Stimulated activated naive CD4-positive, alpha-beta T cell (primary cell): ENCODE data around the gene PHF21A.
"Not testable (repeated sequence)": the region's sequence is repeated elsewhere in the genome, so short reads cannot be mapped to it uniquely, and the experiment has no call there.

ENCODE experiments used
- DNase-seq, 6 experiments: peaks; one replicate each; lab custom pipeline; 2025; lab: John Stamatoyannopoulos, UW

Gene PHF21A

GRCh38 chr11:45902452-45903380 is 218.5 kb downstream of the PHF21A start:
- DNase-seq, result no peak

DNA sequence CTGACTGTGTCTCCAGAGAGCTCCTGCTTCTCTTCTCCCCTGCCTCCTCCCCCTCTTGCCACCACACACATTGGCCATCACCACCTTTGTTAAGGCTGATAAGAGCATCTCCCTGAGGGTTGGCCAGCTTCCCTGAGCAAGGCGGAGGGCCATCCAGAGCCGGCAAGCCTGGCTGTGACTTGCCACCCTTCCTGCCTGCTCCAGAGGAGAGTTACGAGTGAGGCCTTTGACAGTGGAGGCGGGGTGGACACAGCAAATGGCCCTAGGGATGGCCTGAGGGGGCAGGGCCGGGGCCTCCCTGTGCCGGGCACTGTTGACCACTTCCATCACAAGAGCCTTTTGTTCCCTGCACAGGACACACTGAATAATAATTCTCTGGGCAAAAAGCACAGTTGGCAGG is 219.6 kb downstream of the PHF21A start:
- no peak for DNase-seq

- no peak for DNase-seq
Measured at GRCh38 chr11:45900916-45901617, 220.2 kb downstream of the PHF21A start.

- not testable (repeated sequence) for DNase-seq
Measured at GRCh38 chr11:45900175-45900800, 221.0 kb downstream of the PHF21A start.

GRCh38 chr11:45899448-45900174 is 221.6 kb downstream of the PHF21A start:
- peak in 5 of 6 experiments; percentile 21 to 44 (median 27) for DNase-seq

DNA sequence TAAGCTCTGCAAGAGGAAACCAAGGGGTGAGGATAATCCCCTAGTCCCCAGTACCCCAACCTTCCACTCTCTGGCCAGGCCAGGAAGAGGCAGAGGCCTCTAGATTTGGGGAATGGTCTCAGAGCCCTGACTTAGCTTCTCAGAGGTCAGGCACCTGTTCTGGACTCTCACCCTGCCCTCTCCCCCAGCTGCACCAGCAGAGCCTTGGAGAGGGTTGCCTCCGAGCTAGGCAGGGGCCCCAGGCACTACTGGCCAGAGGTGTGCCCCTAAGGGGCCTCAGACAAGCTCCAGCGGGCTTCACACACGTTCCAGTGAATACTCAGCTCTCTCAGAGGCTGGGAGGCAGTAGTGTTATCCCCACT is 222.2 kb downstream of the PHF21A start:
- no peak for DNase-seq

- DNase-seq, result no peak
Measured at GRCh38 chr11:45897556-45897955, 223.7 kb downstream of the PHF21A start.

- DNase-seq, result no peak
Measured at GRCh38 chr11:45896422-45896984, 224.8 kb downstream of the PHF21A start.

GRCh38 chr11:45895553-45896259 is 225.5 kb downstream of the PHF21A start:
- DNase-seq, result no peak

GRCh38 chr11:45894555-45895247 is 226.6 kb downstream of the PHF21A start:
- DNase-seq, result no peak

DNA sequence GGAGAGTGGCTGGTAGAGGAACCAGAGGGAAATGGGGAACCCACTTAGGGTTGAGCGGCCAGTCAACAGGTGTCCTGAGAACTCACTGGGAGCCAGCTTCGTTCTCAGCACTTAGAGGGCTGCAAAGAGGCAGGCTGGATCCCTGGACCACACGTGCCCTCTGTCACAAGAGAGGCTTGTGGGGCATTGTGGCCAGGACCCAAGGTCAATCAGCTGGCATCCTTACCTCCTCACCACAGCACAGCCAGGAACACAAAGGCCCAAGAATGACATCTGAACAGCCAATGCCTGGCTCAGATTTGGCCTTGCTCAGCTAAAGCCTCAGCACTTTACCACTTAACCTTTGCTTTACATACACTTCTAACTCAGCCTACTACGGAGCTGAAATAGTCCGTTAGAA is 228.4 kb downstream of the PHF21A start:
- no peak for DNase-seq

GRCh38 chr11:45890886-45891550 is 230.2 kb downstream of the PHF21A start:
- no peak for DNase-seq

DNA sequence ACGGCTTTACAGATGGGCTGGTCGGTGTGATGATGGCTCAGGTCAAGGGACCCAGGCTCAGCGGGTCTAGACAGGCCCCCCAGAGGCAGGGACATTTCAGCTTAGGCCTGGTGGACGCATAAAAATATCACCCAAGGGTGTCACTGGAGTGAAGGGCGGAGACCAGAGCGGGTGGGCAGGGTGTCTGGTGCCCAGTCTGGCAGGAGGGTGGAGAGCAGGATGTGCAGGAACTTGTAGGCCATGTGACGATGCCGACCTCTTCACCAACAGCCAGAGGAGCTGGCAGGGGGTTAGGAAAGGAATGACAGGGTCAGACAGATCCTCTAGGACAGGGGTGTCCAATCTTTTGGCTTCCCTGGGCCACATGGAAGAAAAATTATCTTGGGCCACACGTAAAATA is 231.3 kb downstream of the PHF21A start:
- no peak for DNase-seq

- no peak for DNase-seq
Measured at GRCh38 chr11:45889555-45889954, 231.7 kb downstream of the PHF21A start.

GRCh38 chr11:45887587-45887986 is 233.7 kb downstream of the PHF21A start:
- DNase-seq, result no peak

GRCh38 chr11:45886816-45887520 is 234.3 kb downstream of the PHF21A start:
- DNase-seq, result no peak

GRCh38 chr11:45885921-45886721 is 235.1 kb downstream of the PHF21A start:
- no peak for DNase-seq

GRCh38 chr11:45885274-45885920 is 235.9 kb downstream of the PHF21A start, which contains the start of gene MAPK8IP1:
TSS of gene MAPK8IP1 (plus strand) at chr11:45885651. CDS start at chr11:45885821, 170 bp downstream.
- DNase-seq, result peak; percentile 11 to 62 (median 52)
